ENCODE measurements around the gene DHX57. TPM values are rescaled to one million over a fixed set of nuclear protein-coding genes. Genes with fewer than 3 reads are reported as not detected.
A peak's percentile ranks its signal among the peaks of the same experiment; 100 is the strongest.

DHX57 gene
- polyA plus RNA-seq, 1 donor from 2014 or later, result 44.0 TPM

DNA sequence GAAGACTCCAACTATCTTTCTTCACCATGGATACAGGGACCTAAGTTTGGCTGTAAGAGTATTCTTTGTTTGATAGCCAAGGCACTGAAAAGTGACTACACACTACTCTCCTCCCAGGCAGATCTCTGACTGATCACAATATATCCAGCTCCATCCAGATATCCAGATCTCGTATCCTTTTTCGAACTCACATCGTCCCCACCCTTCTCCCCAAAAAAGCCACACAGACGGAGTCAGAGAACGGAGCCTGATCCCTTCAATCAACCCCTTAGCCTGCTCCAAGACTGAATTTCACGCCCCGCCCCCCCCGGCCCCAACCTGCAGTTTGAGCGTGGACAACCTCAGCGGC, 533 bp downstream of the DHX57 start:
- H3K79me2 ChIP-seq (replicated peaks; ENCODE audit: insufficient read depth, low read length), result peaks cover 59% of the 10 kb centered on the region
- peak overlapping the region; percentile 84 for H3K9ac ChIP-seq (ENCODE audit: low read length)
- H3K4me3 ChIP-seq (ENCODE audit: low read length), result peak overlapping the region; percentile 96
- peak overlapping the region; percentile 87 for H3K4me2 ChIP-seq (ENCODE audit: low read length)
- H3K36me3 ChIP-seq (ENCODE audit: insufficient read depth, low read length), result no peaks in the 10 kb centered on the region
- H3K27ac ChIP-seq (ENCODE audit: low read length), result peak overlapping the region; percentile 81
- no peaks in the 10 kb centered on the region for H3K9me3 ChIP-seq (ENCODE audit: low read length)
- H2AFZ ChIP-seq (ENCODE audit: low read depth, low read length), result peak overlapping the region; percentile 94
- H3F3A ChIP-seq (ENCODE audit: insufficient read depth, low read length, poor library complexity, severe bottlenecking), result no peaks in the 10 kb centered on the region
- H3K27me3 ChIP-seq (ENCODE audit: insufficient read depth, low read depth, low read length), result no peaks in the 10 kb centered on the region
- no peak for TF ChIP-seq EP300 (conservative IDR thresholded peaks at IDR 0.05; ENCODE audit: poor library complexity, severe bottlenecking)
- TF ChIP-seq TAF1 (IDR thresholded peaks at IDR 0.05; ENCODE audit: low read depth), result no peak
- no peak for TF ChIP-seq RAD21 (conservative IDR thresholded peaks at IDR 0.05)
- TF ChIP-seq, protein P1, sequence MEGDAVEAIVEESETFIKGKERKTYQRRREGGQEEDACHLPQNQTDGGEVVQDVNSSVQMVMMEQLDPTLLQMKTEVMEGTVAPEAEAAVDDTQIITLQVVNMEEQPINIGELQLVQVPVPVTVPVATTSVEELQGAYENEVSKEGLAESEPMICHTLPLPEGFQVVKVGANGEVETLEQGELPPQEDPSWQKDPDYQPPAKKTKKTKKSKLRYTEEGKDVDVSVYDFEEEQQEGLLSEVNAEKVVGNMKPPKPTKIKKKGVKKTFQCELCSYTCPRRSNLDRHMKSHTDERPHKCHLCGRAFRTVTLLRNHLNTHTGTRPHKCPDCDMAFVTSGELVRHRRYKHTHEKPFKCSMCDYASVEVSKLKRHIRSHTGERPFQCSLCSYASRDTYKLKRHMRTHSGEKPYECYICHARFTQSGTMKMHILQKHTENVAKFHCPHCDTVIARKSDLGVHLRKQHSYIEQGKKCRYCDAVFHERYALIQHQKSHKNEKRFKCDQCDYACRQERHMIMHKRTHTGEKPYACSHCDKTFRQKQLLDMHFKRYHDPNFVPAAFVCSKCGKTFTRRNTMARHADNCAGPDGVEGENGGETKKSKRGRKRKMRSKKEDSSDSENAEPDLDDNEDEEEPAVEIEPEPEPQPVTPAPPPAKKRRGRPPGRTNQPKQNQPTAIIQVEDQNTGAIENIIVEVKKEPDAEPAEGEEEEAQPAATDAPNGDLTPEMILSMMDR (IDR thresholded peaks at IDR 0.05; ENCODE audit: poor library complexity, severe bottlenecking), result no peak
- TF ChIP-seq EZH2 (IDR thresholded peaks at IDR 0.05; ENCODE audit: borderline replicate concordance, insufficient read depth, low read length, poor library complexity, severe bottlenecking), result no peak
- TF ChIP-seq, protein P2, sequence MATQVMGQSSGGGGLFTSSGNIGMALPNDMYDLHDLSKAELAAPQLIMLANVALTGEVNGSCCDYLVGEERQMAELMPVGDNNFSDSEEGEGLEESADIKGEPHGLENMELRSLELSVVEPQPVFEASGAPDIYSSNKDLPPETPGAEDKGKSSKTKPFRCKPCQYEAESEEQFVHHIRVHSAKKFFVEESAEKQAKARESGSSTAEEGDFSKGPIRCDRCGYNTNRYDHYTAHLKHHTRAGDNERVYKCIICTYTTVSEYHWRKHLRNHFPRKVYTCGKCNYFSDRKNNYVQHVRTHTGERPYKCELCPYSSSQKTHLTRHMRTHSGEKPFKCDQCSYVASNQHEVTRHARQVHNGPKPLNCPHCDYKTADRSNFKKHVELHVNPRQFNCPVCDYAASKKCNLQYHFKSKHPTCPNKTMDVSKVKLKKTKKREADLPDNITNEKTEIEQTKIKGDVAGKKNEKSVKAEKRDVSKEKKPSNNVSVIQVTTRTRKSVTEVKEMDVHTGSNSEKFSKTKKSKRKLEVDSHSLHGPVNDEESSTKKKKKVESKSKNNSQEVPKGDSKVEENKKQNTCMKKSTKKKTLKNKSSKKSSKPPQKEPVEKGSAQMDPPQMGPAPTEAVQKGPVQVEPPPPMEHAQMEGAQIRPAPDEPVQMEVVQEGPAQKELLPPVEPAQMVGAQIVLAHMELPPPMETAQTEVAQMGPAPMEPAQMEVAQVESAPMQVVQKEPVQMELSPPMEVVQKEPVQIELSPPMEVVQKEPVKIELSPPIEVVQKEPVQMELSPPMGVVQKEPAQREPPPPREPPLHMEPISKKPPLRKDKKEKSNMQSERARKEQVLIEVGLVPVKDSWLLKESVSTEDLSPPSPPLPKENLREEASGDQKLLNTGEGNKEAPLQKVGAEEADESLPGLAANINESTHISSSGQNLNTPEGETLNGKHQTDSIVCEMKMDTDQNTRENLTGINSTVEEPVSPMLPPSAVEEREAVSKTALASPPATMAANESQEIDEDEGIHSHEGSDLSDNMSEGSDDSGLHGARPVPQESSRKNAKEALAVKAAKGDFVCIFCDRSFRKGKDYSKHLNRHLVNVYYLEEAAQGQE (IDR thresholded peaks at IDR 0.05; ENCODE audit: borderline replicate concordance), result no peak
- TF ChIP-seq MXI1 (conservative IDR thresholded peaks at IDR 0.05; ENCODE audit: poor library complexity, severe bottlenecking), result no peak
- TF ChIP-seq POLR2AphosphoS5 (IDR thresholded peaks at IDR 0.05), result no peak
- TF ChIP-seq SMC3 (conservative IDR thresholded peaks at IDR 0.05; ENCODE audit: poor library complexity), result no peak
- no peaks in the 10 kb centered on the region for H3K9me2 ChIP-seq (ENCODE audit: insufficient read depth, low read length)
- H4K20me1 ChIP-seq (ENCODE audit: insufficient read depth), result no peaks in the 10 kb centered on the region

DNA sequence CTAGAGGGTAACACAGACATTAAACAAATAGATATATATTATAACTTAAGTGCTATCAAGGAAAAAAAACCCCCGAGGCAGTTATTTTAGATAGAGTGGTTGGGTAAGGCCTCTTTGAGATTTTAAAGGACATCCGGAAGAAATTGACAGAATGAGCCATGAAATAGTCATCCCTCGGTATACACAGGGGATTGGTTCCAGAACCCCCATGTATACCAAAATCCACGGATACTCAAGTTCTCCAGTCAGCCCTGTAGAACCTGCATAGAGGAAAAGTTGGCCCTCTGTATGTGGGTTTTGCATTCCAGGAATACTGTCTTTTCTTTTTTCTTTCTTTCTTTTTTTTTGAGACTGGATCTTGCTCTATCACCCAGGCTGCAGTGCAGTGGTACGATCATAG, 2.0 kb downstream of the DHX57 start:
- no peak overlapping the region for H2AFZ ChIP-seq (ENCODE audit: low read depth, low read length)
- H3K9ac ChIP-seq (ENCODE audit: low read length), result no peak overlapping the region
- H3K27me3 ChIP-seq (ENCODE audit: insufficient read depth, low read depth, low read length), result no peaks in the 10 kb centered on the region
- peaks cover 70% of the 10 kb centered on the region for H3K79me2 ChIP-seq (replicated peaks; ENCODE audit: insufficient read depth, low read length)
- TF ChIP-seq SMC3 (conservative IDR thresholded peaks at IDR 0.05; ENCODE audit: poor library complexity) (no peak), RAD21 (conservative IDR thresholded peaks at IDR 0.05) (no peak), EP300 (conservative IDR thresholded peaks at IDR 0.05; ENCODE audit: poor library complexity, severe bottlenecking) (no peak), EZH2 (IDR thresholded peaks at IDR 0.05; ENCODE audit: borderline replicate concordance, insufficient read depth, low read length, poor library complexity, severe bottlenecking) (no peak), MXI1 (conservative IDR thresholded peaks at IDR 0.05; ENCODE audit: poor library complexity, severe bottlenecking) (no peak), POLR2AphosphoS5 (IDR thresholded peaks at IDR 0.05) (no peak), TAF1 (IDR thresholded peaks at IDR 0.05; ENCODE audit: low read depth) (no peak)
- TF ChIP-seq, protein P2 (IDR thresholded peaks at IDR 0.05; ENCODE audit: borderline replicate concordance), result no peak
- TF ChIP-seq, protein P1 (IDR thresholded peaks at IDR 0.05; ENCODE audit: poor library complexity, severe bottlenecking), result no peak
- H3K4me3 ChIP-seq (ENCODE audit: low read length), result peak overlapping the region; percentile 96
- no peak overlapping the region for H3K4me2 ChIP-seq (ENCODE audit: low read length)
- H3F3A ChIP-seq (ENCODE audit: insufficient read depth, low read length, poor library complexity, severe bottlenecking), result no peaks in the 10 kb centered on the region
- no peaks in the 10 kb centered on the region for H3K36me3 ChIP-seq (ENCODE audit: insufficient read depth, low read length)
- no peaks in the 10 kb centered on the region for H3K9me3 ChIP-seq (ENCODE audit: low read length)
- H4K20me1 ChIP-seq (ENCODE audit: insufficient read depth), result no peaks in the 10 kb centered on the region
- H3K9me2 ChIP-seq (ENCODE audit: insufficient read depth, low read length), result no peaks in the 10 kb centered on the region
- no peak overlapping the region for H3K27ac ChIP-seq (ENCODE audit: low read length)
